ENCODE results near the gene HSD17B11.
"Not testable (repeated sequence)": the region's sequence is repeated elsewhere in the genome, so short reads cannot be mapped to it uniquely, and the experiment has no call there.

Gene HSD17B11

DNA sequence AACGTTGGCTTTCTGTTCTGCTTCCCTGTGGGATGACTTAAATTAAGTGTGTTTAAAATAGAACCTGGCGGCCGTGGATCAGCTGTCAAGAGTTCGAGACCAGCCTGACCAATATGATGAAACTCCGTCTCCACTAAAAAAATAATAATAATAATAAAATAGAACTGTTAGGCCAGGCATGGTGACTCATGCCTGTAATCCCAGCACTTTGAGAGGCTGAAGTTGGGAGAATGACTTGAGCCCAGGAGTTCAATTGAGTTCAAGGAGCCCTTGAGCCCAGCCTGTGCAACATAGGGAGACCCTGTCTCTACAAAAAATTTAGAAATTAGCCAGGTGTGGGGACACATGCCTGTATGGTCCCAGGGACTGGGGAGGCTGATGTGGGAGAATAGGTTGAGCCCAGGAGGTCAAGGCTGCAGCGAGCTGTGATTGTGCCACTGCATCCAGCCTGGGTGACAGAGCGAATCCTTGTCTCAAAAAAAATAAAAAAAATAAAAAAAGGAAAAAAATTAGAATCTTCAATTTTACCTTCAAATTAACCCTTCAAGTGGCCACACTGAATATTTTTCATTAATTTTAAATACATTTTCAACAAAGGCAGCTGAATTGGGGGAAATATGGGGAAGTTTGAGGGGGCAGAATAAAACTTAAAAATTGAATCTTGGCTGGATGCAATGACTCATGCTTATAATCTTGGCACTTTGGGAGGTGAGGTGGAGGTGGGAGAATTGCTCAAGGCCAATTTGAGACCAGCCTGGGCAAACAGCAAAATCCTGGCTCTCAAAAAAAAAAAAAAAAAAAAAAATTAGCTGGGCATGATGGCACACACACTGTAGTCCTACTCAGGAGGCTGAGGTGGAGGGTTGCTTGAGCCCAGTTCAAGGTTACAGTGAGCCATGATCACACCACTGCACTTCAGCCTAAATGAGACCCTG lies 36.6 kb downstream of the HSD17B11 start:
- DNase-seq: no peak

DNA sequence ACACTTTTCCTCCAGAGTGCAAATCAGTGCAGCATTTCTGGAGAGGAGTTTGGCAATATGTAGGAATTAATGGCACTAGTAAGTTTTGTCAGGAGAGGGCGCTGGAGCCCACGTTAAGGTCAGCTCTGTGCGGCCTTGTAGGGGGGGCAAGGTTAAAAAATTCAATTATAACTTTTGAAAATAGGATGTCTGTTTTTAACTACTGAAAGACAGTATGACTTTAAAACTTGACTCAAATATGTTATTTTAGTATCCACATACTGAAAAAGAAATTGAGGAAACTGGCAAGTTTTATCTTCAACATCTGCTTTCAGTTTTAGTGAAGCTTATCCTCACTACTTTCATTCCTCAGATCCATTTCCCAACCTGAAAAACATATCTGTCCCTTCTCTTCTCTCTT lies 37.4 kb downstream of the HSD17B11 start:
- DNase-seq: no peak

DNA sequence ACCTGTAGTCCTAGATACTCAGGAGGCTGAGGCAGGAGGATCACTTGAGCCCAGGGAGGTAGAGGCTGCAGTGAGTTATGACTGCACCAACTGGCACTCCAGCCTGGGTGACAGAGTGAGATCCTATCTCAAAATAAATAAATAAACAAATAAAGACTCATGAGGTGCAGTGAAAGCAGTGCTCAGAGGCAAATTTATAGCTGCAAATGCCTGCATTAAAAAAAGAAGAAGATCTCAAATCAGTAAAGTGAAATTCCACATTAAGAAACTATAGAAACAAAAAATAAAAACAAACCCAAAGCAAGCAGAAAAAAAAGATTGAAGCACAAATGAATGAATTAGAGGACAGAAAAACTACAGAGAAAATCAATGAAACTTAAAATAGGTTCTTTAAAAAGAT lies 45.8 kb downstream of the HSD17B11 start:
- no peak for DNase-seq

DNA sequence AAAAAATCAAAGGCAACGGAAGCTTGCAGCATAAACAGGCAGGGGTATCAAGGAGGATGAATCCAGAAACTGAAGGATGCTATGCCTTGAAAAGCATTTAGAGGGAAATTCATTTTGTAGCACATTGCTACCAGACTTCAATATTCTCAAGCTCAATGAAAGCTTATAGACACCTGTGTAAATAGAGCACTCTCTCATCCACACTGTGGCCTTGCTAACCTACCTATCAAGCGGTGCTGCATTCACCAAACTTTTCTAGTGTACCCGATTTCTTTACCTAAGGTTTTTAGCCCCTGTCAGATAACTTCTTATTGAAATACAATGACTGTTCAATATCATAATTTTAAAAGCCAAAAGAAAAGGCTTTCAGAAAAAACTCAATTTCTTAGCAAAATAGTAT lies 48.1 kb downstream of the HSD17B11 start:
- DNase-seq: no peak

DNA sequence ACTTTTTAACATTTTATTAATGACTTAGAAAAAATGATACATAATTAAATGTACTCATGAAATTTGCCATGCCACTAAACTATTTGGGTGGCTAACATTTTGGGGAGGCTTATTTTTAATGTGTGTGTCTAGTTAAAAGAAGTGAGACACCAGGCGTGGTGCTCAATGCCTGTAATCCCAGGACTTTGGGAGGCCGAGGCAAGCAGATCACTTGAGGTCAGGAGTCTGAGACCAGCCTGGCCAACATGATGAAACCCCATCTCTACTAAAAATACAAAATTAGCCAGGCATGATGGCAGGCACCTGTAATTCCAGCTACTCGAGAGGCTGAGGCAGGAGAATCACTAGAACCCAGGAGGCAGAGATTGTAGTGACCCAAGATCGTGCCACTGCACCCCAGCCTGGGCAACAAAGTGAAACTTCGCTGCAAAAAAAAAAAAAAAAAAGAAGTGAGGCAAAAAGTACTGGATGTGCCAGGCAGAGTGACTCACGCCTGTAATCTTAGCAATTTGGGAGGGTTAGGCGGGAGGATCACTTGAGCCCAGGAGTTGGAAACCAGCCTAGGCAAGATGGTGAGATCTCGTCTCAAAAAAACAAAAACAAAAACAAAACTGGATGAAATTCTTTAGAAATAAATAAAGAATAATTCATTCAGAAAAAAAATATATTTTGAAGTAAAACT lies 48.9 kb downstream of the HSD17B11 start:
- DNase-seq: not testable (repeated sequence)

DNA sequence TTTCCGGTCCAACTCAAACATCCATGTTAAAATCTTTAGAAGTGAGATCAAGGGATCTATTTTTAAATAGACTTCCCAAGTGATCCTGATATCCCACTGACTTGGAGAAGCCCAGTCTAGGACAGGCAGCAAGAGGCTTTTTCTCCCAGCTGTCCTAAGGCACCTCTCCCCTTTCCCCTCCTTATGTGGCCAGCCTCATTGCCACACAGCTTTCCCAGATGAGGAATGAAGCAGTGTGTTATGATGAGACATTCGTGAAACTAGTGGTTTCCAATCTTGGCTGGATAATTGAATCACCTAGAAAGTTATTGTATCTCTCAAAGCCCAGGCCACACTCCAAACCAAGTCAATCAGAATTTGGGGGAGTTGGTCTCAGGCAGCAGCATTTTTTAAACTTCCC lies 51.5 kb downstream of the HSD17B11 start:
- DNase-seq: no peak

DNA sequence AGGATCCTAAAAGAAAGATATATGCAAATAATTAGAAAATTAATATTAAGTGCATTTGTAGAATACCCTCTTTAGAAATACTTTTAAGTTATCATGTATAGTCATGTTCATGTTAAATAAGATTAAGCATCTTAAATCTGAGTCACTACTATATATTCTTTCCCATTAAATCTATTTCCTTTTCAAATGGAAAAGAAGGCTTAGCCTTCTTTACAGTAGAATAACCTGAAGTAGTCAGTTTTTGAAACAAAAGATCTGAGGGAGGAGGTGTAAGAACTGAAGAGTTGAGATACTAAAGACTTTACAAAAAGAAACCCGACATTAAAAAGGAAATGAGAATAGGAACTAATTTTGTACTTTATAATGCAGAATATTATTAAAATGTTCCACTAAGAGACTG lies 53.6 kb downstream of the HSD17B11 start:
- no peak for DNase-seq

DNA sequence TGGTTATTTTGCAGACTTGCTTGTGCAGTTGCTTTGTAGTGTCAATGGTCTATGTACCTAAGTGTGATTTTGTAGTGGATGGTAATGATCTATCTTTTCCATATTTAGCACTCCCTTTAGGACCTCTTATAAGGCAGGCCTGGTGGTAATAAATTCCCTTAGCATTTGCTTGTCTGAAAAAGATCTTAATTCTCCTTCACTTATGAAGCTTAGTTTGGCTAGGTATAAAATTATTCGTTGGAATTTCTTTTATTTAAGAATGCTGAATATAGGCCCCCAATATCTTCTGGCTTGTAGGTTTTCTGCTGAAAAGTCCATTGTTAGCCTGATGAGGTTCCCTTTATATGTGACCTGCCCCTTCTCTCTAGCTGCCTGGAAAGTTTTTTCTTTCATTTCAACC lies 57.7 kb downstream of the HSD17B11 start:
- DNase-seq: no peak

DNA sequence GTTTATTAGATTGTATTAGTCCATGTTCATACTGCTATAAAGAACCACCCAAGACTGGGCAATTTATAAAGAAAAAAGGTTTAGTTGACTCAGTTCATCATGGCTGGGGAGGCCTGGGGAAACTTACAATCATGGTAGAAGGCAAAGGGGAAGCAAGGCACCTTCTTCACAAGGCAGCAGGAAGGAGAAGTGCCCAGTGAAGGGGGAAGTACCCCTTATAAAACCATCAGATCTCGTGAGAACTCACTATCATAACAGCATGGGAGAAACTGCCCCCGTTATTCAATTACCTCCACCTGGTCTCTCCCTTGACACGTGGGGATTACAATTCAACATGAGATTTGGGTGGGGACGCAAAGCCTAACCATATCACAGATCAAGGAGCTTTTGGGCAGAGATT lies 60.2 kb downstream of the HSD17B11 start:
- no peak for DNase-seq

DNA sequence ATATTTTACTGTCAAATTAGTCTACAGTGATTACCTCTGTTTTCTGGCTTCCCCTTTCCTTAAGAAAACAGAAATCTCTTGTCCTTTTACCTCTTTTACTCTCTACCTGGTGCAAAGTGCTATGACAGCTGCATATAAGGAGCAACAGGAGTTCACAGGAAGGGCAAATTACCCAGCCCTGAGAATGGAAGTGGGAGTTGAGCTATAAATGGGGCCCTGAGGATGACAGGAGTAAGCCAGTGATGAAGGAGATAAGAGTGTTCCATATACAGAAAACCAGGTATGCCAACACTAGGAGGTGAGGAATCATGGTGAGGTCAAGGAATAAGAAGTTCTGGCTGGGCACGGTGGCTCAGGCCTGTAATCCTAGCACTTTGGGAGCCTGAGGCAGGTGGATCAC lies 63.9 kb downstream of the HSD17B11 start:
- DNase-seq: no peak

DNA sequence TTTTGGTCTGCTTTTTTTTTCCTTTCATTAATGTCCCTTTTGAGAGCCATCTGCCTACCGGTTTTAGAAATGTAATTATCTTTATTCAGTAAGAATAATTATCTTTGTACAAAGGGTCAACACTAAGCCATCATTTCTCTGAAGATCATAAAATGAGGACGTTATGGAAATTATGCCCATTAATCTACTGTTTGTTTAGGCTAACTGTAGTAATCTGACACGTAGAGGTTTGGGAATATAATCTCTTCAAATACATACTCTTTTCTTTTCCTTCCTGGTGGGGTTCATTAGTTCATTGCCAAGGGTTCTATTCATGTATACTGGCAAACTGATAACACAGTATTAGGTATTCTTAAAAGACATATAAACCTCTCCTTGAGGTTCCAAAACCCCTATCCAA lies 64.5 kb downstream of the HSD17B11 start:
- no peak for DNase-seq

DNA sequence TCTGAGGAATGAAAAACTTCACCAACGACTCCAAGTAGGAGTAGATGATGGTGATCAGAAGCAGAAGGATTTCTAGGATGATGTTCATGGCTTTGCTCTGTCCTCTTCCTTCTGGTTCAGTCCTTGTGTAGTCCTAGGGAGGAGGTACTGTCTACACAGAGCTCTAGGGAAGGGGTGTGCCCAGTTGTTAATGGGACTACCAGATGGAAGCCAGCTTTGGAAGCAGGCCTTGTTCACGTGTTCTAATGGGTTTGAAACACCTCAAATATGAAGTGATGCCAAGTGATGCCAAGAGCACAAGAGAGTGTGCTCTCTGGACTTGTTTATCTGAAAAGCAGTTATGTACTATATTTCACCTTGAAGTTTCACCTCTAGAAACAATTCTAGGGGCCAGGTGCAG lies 68.2 kb downstream of the HSD17B11 start, which contains the start of gene HSD17B13:
HSD17B13 (minus strand) TSS at position 129 of the 400 bp plus-strand sequence; CDS start at position 88, 41 bp downstream.
- no peak for DNase-seq

DNA sequence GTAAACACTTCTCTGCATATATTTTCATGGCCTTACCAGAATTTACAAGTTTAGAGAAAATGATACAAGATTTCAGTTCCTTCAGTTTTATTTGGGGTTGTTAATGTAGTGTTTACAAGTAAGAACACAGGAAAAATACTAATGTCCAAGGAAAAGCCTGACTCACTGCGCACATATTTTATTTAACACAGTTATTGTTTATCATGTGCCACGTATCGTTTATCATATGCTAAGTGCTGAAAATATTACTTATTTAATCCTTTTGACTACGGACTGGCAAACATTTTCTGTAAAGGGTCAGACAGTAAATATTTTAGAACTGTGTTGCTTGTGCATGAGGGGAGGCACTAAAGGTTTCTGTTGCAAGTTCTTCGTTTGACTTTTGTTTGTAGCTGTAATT lies 69.1 kb downstream of the HSD17B11 start:
- DNase-seq: no peak

DNA sequence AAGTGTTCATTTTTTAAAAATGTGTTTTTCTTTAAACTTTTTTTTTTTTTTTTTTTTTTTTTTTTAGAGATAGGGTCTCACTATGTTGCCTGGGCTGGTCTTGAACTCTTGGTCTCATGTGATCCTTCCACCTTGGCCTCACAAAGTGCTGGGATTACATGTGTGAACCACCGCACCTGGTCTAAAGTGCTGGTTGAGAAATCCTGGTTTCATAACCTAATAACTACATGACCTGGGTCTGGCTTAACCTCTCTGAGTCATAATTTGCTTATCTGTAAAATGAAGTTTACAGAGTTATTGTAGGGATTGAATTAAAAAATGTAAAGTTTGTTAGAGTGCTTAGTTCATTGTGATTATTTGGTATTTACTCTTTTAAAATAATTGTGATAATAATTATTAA lies 73.5 kb downstream of the HSD17B11 start:
- no peak for DNase-seq

DNA sequence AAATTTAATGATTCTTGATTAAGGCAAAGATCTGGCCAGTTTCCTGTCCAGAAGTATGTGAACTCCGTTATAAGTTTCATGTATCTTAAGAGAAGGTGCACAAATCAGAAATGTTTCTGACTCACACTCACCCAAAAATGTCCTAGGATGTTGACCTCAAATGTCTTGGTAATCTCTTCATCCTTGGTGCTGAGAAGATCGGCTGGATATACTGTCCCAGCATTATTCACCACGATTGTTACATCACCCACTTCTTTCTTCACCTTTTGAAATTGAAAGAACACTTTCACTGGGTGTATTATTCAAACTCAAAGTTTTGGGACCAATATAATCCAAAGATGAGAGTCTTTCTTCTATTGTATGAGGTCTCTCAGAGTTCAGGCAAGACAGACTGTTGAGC lies 74.0 kb downstream of the HSD17B11 start:
- DNase-seq: no peak

DNA sequence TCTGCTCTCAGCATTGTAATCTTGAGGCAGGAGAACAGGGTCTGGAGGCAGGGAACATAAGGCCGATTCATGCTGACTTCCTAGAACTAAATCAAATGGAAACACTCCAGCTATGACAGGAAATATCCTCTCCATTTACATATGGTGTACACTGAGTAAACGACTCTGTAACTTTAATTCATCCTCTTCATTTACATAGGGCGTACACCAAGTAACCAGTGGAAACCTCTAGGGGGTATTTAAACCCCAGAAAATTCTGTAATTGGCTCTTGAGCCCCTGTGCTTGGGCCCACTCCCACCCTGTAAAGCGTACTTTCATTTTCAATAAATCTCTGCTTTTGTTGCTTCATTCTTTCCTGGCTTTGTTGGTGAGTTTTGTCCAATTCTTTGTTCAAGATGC lies 76.0 kb downstream of the HSD17B11 start:
- not testable (repeated sequence) for DNase-seq

DNA sequence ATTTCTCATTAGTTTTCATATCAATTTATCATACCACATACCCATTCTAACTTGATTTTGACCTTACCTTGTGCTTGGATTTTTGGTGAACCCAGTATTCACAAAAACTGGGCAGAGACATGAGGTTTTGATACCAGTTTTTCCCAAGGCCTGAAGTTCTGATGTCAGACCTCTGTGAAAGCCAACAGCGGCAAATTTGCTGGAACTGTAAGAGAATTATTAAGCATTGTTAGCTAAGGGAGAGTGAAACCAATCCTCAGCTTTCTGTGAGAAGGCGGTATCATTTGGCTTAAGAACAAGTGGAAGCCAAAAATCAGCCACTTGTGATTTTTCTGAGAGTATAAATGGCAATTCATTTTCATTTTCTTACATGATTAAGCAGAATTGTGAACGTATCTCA lies 77.2 kb downstream of the HSD17B11 start:
- no peak for DNase-seq

DNA sequence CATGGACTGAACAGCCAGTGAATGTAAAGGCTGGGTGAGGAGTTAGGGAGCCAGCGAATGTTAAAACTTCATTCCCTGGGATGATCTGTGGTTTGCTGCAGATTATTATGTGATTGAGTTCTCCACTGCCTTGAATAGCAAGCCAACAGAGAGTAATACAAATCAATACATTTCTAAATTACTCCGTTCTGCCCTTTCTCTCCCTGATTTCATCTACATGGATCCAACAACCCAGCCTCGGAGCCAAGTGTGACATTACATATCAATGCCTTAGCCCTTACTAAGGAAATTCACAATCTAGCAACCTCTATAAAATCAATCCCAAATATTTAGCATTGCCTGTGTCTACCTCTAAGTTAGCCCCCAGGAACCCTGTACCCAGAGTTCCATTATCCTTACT lies 79.3 kb downstream of the HSD17B11 start:
- no peak for DNase-seq

DNA sequence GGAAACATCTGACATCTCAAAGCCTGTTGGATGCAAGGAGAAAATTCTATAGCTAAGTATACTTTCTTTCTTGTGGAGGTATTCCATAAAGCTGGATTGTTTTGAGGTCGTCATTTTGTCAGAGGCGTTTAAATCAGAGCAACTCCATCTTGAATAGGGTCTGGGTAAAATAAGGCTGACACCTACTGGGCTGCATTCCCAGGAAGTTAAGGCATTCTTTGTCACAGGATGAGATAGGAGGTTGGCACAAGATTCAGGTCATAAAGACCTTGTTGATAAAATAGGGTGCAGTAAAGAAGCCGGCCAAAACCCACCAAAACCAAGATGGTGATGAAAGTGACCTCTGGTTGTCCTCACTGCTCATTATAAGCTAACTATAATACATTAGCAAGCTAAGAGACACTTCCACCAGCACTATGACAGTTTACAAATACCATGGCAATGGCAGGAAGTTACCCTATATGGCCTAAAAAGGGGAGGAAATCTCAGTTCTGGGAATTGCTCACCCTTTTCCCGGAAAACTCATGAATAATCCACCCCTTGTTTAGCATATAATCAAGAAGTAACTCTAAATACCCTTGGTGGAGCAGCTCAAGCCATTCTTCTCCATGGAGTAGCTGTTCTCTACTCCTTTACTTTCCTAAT lies 80.2 kb downstream of the HSD17B11 start:
- DNase-seq: no peak

DNA sequence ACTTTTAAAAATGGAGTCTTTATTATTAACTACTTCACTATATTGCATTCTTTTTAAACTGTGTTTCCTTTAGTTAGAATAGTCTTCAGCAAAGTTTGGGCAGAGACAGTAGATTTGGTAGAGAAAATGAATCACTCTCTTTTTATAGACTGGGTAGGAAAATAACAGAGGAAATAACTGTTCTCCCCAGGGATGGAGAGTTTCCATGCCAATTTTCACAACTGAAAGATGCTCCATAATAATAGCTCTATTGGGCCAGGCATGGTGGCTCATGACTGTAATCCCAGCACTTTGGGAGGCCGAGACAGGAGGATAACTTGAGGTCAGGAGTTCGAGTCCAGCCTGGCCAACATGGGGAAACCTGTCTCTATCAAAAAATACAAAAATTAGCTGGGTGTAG lies 81.4 kb downstream of the HSD17B11 start:
- DNase-seq: no peak

DNA sequence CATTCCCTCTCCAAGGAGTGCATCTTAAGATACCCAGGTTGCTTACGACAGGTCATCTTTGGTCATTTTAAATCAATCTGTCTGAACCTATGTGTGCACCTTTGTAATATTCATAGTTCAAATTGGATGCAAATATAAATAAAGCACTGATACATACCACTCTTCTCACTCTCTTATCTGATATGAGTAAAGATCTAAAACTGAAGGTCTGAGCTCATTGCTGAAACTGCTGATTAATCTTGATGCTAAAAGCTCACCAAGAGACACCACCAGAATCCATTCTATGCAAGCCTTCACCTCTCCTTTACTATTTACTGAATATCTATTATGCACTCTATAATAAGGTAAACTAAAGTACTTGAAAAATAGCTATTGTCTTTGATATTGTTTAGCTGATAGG lies 84.9 kb downstream of the HSD17B11 start:
- DNase-seq: no peak

DNA sequence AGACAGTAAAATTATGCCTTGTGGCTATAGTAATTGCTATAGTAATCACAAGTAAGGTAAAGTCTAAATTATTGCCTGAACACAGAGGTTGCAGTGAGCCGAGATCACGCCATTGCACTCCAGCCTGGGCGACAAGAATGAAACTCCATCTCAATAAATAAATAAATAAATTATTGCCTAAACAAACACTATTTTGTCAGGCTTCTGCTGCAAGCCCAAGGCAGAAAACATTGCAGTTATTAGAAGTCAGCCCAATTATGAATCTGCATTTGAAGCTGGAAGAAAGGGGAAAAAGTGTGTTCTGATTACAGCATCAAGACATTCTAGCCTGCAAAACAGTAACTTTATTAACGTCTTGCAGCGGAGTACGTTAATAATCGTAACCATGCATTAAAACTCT lies 85.4 kb downstream of the HSD17B11 start:
- no peak for DNase-seq

DNA sequence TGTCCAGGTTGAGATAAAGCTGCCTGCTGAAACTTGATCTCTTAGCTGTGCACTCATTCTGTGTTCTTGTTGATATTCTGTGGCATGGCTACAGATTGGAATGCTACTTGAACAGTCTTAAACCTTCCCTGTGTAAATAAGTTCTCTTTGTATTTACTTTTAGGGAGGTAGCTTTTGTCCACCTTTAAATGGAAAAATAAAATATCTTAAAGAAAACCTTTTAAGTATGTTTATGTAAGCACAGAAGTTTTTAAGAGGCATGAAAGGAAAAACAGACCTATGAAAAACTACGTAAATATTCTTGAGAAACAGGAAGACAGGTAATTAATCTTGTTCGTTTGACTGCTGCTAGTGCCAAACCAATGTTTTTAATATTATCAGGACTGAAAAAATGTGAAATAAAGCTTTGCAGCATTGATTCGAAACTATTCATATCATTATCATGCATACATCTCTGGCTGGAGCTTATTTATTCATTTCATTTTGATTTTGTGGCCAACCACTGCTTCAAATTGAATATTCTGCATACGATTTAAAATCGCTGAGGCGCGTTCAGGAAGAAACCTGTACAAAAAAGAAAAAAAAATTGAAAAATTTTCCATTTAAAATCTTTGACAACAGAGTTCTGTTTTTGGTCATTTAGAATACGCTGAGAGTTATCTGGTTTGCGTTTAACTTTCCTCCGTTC lies 86.1 kb downstream of the HSD17B11 start:
- no peak for DNase-seq
